DND-41 (cell line): ENCODE data around the gene HES6.
"Not testable (repeated sequence)": the region's sequence is repeated elsewhere in the genome, so short reads cannot be mapped to it uniquely, and the experiment has no call there.

Experiments used
- ATAC-seq: fragments of 200-7000 bp; cut with Tn5 transposase; 3 replicates; pipeline ENCODE4 v1.9.1; 2021; ENCODE audit warnings: low read depth; ENCODE audit not compliant: insufficient read depth
- DNase-seq: peaks from one replicate; pipeline ENCODE4 v3.0.0-alpha.2; 2020
- H2AFZ ChIP-seq: 2 replicates; pipeline ENCODE4 v1.6.0; 2012; ENCODE audit warnings: low read depth, low read length
- H3K27ac ChIP-seq: 2 replicates; pipeline ENCODE4 v1.5.1; 2012; ENCODE audit warnings: low read length, inconsistent platforms
- H3K27me3 ChIP-seq: fragments of 200-600 bp; sonication (generic); 2 replicates; pipeline ENCODE4 v1.6.0; 2012; ENCODE audit warnings: low read length, mild to moderate bottlenecking, inconsistent platforms; ENCODE audit not compliant: insufficient read depth, poor library complexity
- H3K36me3 ChIP-seq: 2 replicates; pipeline ENCODE4 v1.5.1; 2012; ENCODE audit warnings: low read length, inconsistent platforms; ENCODE audit not compliant: insufficient read depth
- H3K4me1 ChIP-seq: 2 replicates; pipeline ENCODE4 v1.5.1; 2012; ENCODE audit warnings: mild to moderate bottlenecking, low read length; ENCODE audit not compliant: insufficient read depth
- H3K4me2 ChIP-seq: 2 replicates; pipeline ENCODE4 v1.6.0; 2012; ENCODE audit warnings: mild to moderate bottlenecking, moderate library complexity, low read length, inconsistent platforms; ENCODE audit not compliant: insufficient read depth
- H3K4me3 ChIP-seq, 2 experiments: fragments of 200-600 bp in 1 of 2; shearing (Covaris generic) in 1 of 2; 2 replicates each; pipeline ENCODE4 v1.5.1; 2012 to 2016; ENCODE audit warnings: inconsistent platforms in 2 of 2, low read length in 2 of 2, mild to moderate bottlenecking in 2 of 2, low read depth in 1 of 2, moderate library complexity in 1 of 2
- H3K79me2 ChIP-seq: 2 replicates; pipeline ENCODE4 v1.6.0; 2012; ENCODE audit warnings: low read length, inconsistent platforms; ENCODE audit not compliant: insufficient read depth
- H3K9ac ChIP-seq: 2 replicates; pipeline ENCODE4 v1.6.0; 2012; ENCODE audit warnings: low read depth, mild to moderate bottlenecking, inconsistent platforms, low read length, moderate library complexity
- H3K9me3 ChIP-seq: 2 replicates; pipeline ENCODE4 v1.5.1; 2012; ENCODE audit warnings: low read length, moderate library complexity, mild to moderate bottlenecking, inconsistent platforms; ENCODE audit not compliant: insufficient read depth, severe bottlenecking
- H4K20me1 ChIP-seq: 2 replicates; pipeline ENCODE4 v1.6.0; 2012; ENCODE audit warnings: low read length; ENCODE audit not compliant: insufficient read depth
- EZH2 ChIP-seq: IDR thresholded peaks from 3 replicates; pipeline ENCODE4 v1.6.1; 2012; ENCODE audit warnings: borderline replicate concordance, low read depth, mild to moderate bottlenecking, moderate library complexity, low read length, inconsistent platforms; ENCODE audit not compliant: severe bottlenecking
- TF ChIP-seq, protein P1 (sequence below): IDR thresholded peaks from 2 replicates; pipeline ENCODE4 v1.5.1; 2012; ENCODE audit warnings: borderline replicate concordance, low read length, moderate library complexity, mild to moderate bottlenecking; ENCODE audit not compliant: poor library complexity, severe bottlenecking; ENCODE audit errors: extremely low read depth

Gene HES6

DNA sequence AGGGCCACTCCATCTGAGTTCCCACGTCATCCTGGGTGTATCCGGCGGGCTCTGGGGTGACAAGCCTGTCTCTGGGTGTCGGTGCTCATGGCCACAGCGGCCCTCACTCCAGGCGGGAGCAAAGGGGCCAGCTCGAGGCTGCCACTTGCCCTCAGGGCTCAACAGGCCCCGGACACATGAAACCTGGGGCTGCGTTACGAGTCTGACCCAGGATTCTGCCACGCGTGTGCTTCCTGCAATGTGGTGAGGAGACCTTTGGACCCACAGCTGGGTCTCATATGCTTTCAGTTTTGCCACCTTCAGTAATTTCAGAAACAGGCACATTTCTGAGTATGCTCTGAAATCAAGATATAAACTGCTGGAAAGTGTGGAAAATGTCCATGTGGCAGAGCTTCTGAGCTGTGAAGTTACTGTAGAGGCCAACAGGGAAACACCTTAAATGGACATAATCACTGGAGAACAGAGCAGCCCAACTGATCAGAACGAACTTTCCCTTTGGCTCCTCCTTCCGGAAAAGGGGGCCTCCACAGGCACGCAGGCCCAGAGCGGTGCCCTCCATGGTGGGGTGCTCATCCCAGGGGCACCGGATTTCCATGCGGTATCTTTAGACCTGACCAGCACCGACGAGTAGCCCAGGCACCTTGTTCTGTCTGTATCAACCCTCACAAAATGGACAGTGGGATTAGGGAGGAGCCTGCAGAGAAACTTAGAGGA lies 34.5 kb upstream of the HES6 start:
- no peak for DNase-seq
- Histone ChIP-seq H3K4me2 (no peak overlapping the region), H3K36me3 (peaks cover 76% of the 10 kb centered on the region), H3K9me3 (no peaks in the 10 kb centered on the region), H3K27me3 (no peaks in the 10 kb centered on the region), H3K27ac (no peak overlapping the region), H3K4me3 (no peak overlapping the region), H3K4me1 (no peaks in the 10 kb centered on the region), H3K9ac (no peak overlapping the region), H2AFZ (no peak overlapping the region), H4K20me1 (peaks cover 27% of the 10 kb centered on the region), H3K79me2 (peaks cover 11% of the 10 kb centered on the region)
- TF ChIP-seq, protein P1, sequence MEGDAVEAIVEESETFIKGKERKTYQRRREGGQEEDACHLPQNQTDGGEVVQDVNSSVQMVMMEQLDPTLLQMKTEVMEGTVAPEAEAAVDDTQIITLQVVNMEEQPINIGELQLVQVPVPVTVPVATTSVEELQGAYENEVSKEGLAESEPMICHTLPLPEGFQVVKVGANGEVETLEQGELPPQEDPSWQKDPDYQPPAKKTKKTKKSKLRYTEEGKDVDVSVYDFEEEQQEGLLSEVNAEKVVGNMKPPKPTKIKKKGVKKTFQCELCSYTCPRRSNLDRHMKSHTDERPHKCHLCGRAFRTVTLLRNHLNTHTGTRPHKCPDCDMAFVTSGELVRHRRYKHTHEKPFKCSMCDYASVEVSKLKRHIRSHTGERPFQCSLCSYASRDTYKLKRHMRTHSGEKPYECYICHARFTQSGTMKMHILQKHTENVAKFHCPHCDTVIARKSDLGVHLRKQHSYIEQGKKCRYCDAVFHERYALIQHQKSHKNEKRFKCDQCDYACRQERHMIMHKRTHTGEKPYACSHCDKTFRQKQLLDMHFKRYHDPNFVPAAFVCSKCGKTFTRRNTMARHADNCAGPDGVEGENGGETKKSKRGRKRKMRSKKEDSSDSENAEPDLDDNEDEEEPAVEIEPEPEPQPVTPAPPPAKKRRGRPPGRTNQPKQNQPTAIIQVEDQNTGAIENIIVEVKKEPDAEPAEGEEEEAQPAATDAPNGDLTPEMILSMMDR: no peak
- no peak for TF ChIP-seq EZH2
- no peak for ATAC-seq

DNA sequence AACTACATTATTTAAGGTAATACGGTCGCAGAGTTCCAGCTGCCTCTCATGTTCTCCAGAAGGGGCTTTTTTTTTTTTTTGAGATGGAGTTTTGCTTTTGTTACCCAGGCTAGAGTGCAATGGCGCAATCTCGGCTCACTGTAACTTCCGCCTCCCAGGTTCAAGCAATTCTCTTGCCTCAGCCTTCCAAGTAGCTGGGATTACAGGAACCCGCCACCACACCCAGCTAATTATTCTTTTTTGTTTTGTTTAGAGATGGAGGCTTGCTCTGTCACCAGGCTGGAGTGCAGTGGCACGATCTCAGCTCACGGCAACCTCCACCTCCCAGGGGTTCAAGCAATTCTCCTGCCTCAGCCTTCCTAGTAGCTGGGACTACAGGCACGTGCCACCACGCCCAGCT lies 33.6 kb upstream of the HES6 start:
- H2AFZ ChIP-seq, DNase-seq, H3K27ac ChIP-seq, H3K4me1 ChIP-seq, ATAC-seq, H3K27me3 ChIP-seq, H3K79me2 ChIP-seq, H3K4me2 ChIP-seq, H3K9ac ChIP-seq, H3K9me3 ChIP-seq, H3K4me3 ChIP-seq: not testable (repeated sequence)
- peaks cover 75% of the 10 kb centered on the region for H3K36me3 ChIP-seq
- H4K20me1 ChIP-seq: peaks cover 18% of the 10 kb centered on the region; the same call in 1 of the 2 replicates

DNA sequence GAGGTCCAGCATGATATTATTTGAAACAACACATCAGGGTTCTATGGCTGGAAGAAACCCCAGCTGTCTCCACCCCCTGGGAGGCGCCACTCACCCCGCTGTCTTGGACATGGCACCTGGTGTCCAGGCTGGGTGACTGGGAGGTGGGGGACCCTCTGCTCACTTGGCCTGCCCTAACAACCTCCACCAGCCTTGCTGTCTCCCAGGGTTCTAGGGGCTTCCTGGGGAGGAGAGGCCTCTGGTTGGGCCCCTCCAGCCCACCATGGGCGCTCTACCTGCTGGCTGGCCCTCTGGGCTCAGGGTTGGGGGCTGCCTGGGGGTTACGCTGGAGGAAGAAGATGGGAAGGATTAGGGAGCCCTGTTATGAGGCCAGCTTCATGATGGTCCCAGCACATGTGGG lies 32.3 kb upstream of the HES6 start:
- no peaks in the 10 kb centered on the region for H3K79me2 ChIP-seq
- H3K27ac ChIP-seq: no peak overlapping the region
- ATAC-seq: no peak
- DNase-seq: no peak
- no peak overlapping the region for H3K4me2 ChIP-seq
- TF ChIP-seq EZH2: no peak
- TF ChIP-seq, protein P1: no peak
- H3K9ac ChIP-seq: no peak overlapping the region
- no peaks in the 10 kb centered on the region for H3K4me1 ChIP-seq
- peaks cover 6% of the 10 kb centered on the region; the same call in 1 of the 2 replicates for H4K20me1 ChIP-seq
- peaks cover 81% of the 10 kb centered on the region for H3K36me3 ChIP-seq
- H3K27me3 ChIP-seq: no peaks in the 10 kb centered on the region
- no peak overlapping the region for H3K4me3 ChIP-seq
- no peak overlapping the region for H2AFZ ChIP-seq
- no peaks in the 10 kb centered on the region for H3K9me3 ChIP-seq

GRCh38 chr2:238271686-238272085 lies 31.8 kb upstream of the HES6 start:
- not testable (repeated sequence) for H2AFZ ChIP-seq, H3K27me3 ChIP-seq, H3K79me2 ChIP-seq, H3K4me3 ChIP-seq, ATAC-seq, H3K4me2 ChIP-seq, DNase-seq, H3K9me3 ChIP-seq, H3K4me1 ChIP-seq, H3K9ac ChIP-seq, H3K27ac ChIP-seq, H4K20me1 ChIP-seq
- H3K36me3 ChIP-seq: peaks cover 81% of the 10 kb centered on the region
